Omental fat pad (tissue), 4 donors: ENCODE data around the gene SUPT5H. TPM values are rescaled to one million over a fixed set of nuclear protein-coding genes. Genes with fewer than 3 reads are reported as not detected.

Experiments
- ATAC-seq: fragments of 150-250 bp; one replicate; pipeline ENCODE4 v1.9.1; 2016; ENCODE audit warnings: mild to moderate bottlenecking, moderate library complexity; ENCODE audit not compliant: low FRiP score
- DNase-seq: peaks from one replicate; pipeline ENCODE4 v3.0.0-alpha.2; 2019; ENCODE audit warnings: low spot score
- total RNA-seq, 4 donors: library from RNA; depleted of rRNA; stranded (reverse); fragments of >200 nt; gene quantifications; one replicate each; pipeline ENCODE4 v1.1.0, GENCODE V29; 2016
- TF ChIP-seq, protein P1 (sequence below), 3 donors: fragments of 450-650 bp; IDR thresholded peaks; one replicate each; pipeline ENCODE4 v1.5.1; 2016 to 2017; ENCODE audit warnings: antibody characterized with exemption in 3 of 3, mild to moderate bottlenecking in 3 of 3, moderate library complexity in 2 of 3

SUPT5H gene
- total RNA-seq, 4 donors from 2014 or later, result 62.2 to 102 (median 73.3) TPM

GRCh38 chr19:39479916-39480315 is 34.5 kb downstream of the SUPT5H start:
- ATAC-seq (no peak), DNase-seq (no peak)
- TF ChIP-seq, protein P1, sequence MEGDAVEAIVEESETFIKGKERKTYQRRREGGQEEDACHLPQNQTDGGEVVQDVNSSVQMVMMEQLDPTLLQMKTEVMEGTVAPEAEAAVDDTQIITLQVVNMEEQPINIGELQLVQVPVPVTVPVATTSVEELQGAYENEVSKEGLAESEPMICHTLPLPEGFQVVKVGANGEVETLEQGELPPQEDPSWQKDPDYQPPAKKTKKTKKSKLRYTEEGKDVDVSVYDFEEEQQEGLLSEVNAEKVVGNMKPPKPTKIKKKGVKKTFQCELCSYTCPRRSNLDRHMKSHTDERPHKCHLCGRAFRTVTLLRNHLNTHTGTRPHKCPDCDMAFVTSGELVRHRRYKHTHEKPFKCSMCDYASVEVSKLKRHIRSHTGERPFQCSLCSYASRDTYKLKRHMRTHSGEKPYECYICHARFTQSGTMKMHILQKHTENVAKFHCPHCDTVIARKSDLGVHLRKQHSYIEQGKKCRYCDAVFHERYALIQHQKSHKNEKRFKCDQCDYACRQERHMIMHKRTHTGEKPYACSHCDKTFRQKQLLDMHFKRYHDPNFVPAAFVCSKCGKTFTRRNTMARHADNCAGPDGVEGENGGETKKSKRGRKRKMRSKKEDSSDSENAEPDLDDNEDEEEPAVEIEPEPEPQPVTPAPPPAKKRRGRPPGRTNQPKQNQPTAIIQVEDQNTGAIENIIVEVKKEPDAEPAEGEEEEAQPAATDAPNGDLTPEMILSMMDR (IDR thresholded peaks at IDR 0.05), result no peak

GRCh38 chr19:39480337-39481228 is 35.2 kb downstream of the SUPT5H start, which contains the start of gene TIMM50:
TSS of gene TIMM50 (plus strand) at chr19:39480838. CDS start at chr19:39480854, 16 bp downstream.
- TF ChIP-seq, protein P1 (IDR thresholded peaks at IDR 0.05), result no peak
- ATAC-seq, result peak; percentile 97
- DNase-seq, result peak; percentile 95

- DNase-seq (no peak), ATAC-seq (no peak)
- TF ChIP-seq, protein P1 (IDR thresholded peaks at IDR 0.05), result no peak
These were observed 35.8 kb downstream of the SUPT5H start for GRCh38 chr19:39481229-39481545.

- TF ChIP-seq, protein P1 (IDR thresholded peaks at IDR 0.05), result no peak
- ATAC-seq, result no peak
- no peak for DNase-seq
These were observed 36.3 kb downstream of the SUPT5H start for GRCh38 chr19:39481676-39482075.

- TF ChIP-seq, protein P1 (IDR thresholded peaks at IDR 0.05), result no peak
- no peak for ATAC-seq
- DNase-seq, result no peak
These were observed 37.8 kb downstream of the SUPT5H start for GRCh38 chr19:39483141-39483540.

DNA sequence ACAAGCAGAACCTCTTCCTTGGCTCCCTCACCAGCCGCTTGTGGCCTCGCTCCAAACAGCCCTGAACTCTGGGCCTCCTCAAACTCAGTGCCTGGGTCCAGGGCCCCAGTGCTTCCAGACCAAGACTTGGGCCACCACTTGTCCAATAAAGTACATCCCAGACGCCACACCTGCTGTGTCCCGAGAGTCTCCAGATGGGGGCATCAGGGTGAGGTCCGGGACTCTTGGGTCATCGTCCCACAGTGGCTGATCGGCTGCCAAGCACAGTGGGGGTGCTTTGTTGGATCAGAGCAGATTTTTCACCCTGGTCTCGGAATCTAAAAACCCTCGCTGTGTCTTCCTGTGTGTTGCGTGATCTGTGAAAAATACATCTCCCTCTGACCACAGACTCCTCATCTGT is 44.4 kb downstream of the SUPT5H start:
- DNase-seq, result no peak
- TF ChIP-seq, protein P1 (IDR thresholded peaks at IDR 0.05), result no peak
- no peak for ATAC-seq

GRCh38 chr19:39492225-39492624 is 46.8 kb downstream of the SUPT5H start:
- no peak for DNase-seq
- no peak for ATAC-seq
- TF ChIP-seq, protein P1 (IDR thresholded peaks at IDR 0.05), result no peak
